Fibroblast of the aortic adventitia (primary cell): ENCODE measurements around the gene SLC31A1. TPM values are rescaled to one million over a fixed set of nuclear protein-coding genes. Genes with fewer than 3 reads are reported as not detected.

Experiments used
- DNase-seq: peaks from one replicate; pipeline ENCODE4 v3.0.0-alpha.2; 2010; ENCODE audit warnings: low read depth
- H3K4me3 ChIP-seq: 2 replicates; pipeline ENCODE4 v1.5.1; 2011; ENCODE audit warnings: low read depth, mild to moderate bottlenecking, control low read depth, low read length, moderate library complexity
- CTCF ChIP-seq: IDR thresholded peaks from 2 replicates; pipeline ENCODE4 v1.5.1; 2011; ENCODE audit warnings: mild to moderate bottlenecking, low read length, control low read depth, inconsistent platforms; ENCODE audit not compliant: insufficient read depth
- total RNA-seq: library from RNA; depleted of rRNA; stranded (reverse); fragments of >200 nt; gene quantifications from 2 replicates; pipeline ENCODE4 v1.2.3, GENCODE V29; 2012; ENCODE audit warnings: low replicate concordance

Gene SLC31A1
- total RNA-seq, 1 donor, result 32.9 TPM

GRCh38 chr9:113255438-113255837, 34.1 kb downstream of the SLC31A1 start:
- H3K4me3 ChIP-seq, result no peak overlapping the region
- no peak for DNase-seq
- TF ChIP-seq CTCF, result no peak

GRCh38 chr9:113257863-113258262, 36.5 kb downstream of the SLC31A1 start:
- no peak for TF ChIP-seq CTCF
- H3K4me3 ChIP-seq, result no peak overlapping the region

GRCh38 chr9:113258282-113258681, 36.9 kb downstream of the SLC31A1 start:
- no peak overlapping the region for H3K4me3 ChIP-seq
- DNase-seq, result no peak
- TF ChIP-seq CTCF, result no peak

More at GRCh38 chr9:113257863-113258262, 36.5 kb downstream of the SLC31A1 start:
- no peak for DNase-seq

GRCh38 chr9:113261917-113262671, 40.8 kb downstream of the SLC31A1 start:
- H3K4me3 ChIP-seq, result no peak overlapping the region
- no peak for TF ChIP-seq CTCF
- no peak for DNase-seq

- no peak overlapping the region for H3K4me3 ChIP-seq
- DNase-seq, result no peak
- no peak for TF ChIP-seq CTCF
Observed at GRCh38 chr9:113266174-113266573, 44.8 kb downstream of the SLC31A1 start.

- DNase-seq, result no peak
- H3K4me3 ChIP-seq, result no peak overlapping the region
- TF ChIP-seq CTCF, result no peak
Observed at GRCh38 chr9:113267911-113268566, 46.7 kb downstream of the SLC31A1 start.
